SH-SY5Y (cell line): ENCODE data around the gene NOP14.

Source experiments
- GATA2 ChIP-seq: IDR thresholded peaks from 2 replicates; pipeline ENCODE4 v1.6.1; 2011; ENCODE audit warnings: mild to moderate bottlenecking, low read depth, low read length
- GATA3 ChIP-seq: IDR thresholded peaks from 2 replicates; pipeline ENCODE4 v1.6.1; 2011; ENCODE audit warnings: low read depth, mild to moderate bottlenecking, low read length, moderate library complexity

DNA sequence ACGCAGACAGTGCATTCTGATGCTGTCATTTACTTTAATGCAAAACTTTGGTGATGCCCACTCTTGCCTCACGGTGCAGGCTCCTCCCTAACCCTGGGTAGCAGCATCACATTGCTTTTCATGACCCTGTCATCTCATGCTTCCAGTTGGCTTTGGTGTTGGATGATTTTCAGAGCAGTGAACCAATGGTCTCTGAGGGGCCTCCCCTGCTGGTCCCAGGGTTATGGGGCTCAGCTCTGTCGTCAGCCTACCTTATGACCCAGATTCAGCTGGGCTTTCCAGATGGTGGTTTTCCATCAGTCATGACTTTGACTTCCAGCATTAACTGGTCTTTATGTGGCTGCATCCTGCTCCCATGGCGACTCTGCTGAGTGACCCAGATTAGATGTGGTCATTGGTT is 56.0 kb downstream of the NOP14 start:
- TF ChIP-seq GATA3 (no peak), GATA2 (no peak)
